ENCODE data around the gene CACNA1C.

Gene CACNA1C

DNA sequence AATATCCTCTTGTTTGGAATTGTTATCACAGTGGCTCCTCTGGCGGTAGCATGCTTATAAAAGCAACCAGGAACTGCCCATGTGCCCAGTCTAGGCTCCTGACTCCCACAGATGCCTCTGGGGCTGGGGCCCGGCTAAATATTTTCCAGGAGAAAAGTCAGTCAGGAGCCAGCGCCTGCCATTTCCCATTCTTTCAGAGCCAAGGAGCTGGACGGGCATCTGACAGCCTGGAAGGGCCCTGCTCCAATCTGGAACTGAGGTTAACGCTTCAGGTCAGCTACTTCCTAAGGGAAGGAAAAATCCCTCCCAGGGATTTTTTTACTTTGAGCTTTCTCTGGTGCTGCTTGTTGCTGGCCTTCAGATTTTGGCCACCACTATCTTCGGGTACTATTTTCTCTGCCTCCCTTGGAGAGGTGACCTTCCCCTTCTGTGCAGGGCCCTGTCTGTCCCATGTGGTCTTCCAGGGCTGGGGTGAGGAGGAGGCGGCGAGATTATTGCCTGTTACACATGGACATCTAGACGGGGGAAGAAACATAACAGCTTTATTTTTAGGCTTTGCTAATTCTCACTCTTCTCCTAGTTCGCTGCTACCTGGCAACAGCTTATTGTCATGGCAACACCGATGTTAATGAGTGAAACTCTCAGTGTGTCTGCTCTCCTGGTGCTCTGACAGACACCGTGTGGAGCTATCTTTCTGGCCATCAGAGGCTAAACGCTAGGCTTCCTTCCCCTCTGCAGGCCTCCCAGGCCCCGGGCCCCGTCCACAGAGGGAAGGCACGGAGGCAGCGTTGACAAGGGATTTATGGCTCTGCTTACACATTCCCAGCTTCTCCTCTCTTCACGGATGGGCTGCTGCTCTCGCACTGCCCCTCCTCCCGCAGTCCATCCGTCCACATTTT is 160.4 kb downstream of the CACNA1C start:
- TF ChIP-seq, protein P1, sequence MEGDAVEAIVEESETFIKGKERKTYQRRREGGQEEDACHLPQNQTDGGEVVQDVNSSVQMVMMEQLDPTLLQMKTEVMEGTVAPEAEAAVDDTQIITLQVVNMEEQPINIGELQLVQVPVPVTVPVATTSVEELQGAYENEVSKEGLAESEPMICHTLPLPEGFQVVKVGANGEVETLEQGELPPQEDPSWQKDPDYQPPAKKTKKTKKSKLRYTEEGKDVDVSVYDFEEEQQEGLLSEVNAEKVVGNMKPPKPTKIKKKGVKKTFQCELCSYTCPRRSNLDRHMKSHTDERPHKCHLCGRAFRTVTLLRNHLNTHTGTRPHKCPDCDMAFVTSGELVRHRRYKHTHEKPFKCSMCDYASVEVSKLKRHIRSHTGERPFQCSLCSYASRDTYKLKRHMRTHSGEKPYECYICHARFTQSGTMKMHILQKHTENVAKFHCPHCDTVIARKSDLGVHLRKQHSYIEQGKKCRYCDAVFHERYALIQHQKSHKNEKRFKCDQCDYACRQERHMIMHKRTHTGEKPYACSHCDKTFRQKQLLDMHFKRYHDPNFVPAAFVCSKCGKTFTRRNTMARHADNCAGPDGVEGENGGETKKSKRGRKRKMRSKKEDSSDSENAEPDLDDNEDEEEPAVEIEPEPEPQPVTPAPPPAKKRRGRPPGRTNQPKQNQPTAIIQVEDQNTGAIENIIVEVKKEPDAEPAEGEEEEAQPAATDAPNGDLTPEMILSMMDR (conservative IDR thresholded peaks at IDR 0.05): no peak
- no peak overlapping the region for H3K27ac ChIP-seq

GRCh38 chr12:2214411-2214810 is 161.6 kb downstream of the CACNA1C start:
- no peak overlapping the region for H3K27ac ChIP-seq
- TF ChIP-seq, protein P1 (conservative IDR thresholded peaks at IDR 0.05): no peak

DNA sequence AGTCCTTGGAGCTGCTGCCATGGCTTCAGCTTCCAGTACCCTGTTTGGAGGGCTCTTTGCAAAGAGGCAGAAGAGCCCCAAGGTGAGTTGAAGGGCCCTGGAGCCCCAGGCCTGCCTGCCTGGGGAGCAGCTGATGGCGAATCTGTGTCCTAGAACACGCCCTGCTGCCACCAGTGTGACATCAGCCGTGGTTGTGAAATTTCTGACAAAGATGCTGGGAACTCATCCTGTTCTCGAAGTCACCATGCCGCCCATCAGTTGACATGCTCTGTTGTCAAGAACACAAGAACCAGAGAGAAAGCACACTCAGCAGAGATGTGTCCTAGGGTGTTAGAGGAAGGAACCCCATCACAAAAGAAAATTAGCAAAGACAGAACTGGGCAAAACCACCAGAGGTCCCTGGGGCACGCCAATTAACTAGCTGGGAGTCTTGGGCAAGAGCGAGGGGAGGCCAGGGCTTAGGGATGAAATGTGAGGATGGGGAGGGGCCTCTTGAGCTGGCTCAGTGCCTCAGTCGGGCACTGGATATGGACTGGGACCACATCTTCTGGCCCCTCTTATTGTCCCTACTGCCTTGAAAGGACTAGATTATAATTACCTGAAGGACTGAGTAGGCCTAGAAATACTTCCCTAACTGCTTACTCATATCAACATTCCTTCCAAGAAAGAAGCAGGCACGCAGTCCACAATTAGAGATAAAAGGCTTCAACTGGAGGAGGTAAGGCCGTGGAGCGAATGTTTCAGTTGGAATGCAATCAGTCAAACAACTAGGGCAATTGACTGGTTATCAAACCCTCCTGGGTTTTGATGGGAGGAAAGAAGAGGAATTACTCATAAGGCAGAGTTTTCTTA is 163.1 kb downstream of the CACNA1C start:
- TF ChIP-seq, protein P1 (conservative IDR thresholded peaks at IDR 0.05): no peak
- H3K27ac ChIP-seq: no peak overlapping the region

GRCh38 chr12:2218706-2219105 is 165.9 kb downstream of the CACNA1C start:
- TF ChIP-seq, protein P1 (conservative IDR thresholded peaks at IDR 0.05): no peak
- H3K27ac ChIP-seq: no peak overlapping the region

DNA sequence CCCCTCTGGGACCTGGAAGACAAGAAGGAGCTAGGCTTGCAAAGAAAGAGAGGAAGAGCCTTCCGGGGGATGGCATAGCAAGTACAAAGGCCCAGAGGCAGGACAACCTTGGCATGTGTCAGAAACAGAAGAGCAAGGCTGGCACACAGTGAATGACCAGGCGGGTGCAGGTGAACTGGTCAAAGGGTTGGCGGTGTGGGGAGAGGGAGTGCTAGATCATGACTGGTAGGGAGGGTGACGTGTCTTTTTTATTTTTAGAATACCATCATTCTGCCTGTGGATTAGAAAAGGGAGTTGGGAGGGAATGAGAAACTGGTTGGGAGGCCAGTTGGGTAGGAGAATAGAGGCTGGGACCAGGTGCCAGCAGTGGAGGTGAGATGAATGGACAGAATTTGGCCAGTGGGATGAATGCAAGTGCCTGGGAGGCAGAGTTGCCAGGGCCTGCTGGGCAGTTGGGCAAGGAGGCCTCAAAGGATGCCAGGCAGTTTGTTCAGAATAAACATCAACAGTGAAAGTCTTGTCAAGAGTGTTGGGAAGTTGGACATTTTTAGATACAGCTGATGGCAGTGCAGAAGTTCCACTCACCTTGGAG is 168.3 kb downstream of the CACNA1C start:
- no peak overlapping the region for H3K27ac ChIP-seq
- TF ChIP-seq, protein P1 (conservative IDR thresholded peaks at IDR 0.05): no peak

DNA sequence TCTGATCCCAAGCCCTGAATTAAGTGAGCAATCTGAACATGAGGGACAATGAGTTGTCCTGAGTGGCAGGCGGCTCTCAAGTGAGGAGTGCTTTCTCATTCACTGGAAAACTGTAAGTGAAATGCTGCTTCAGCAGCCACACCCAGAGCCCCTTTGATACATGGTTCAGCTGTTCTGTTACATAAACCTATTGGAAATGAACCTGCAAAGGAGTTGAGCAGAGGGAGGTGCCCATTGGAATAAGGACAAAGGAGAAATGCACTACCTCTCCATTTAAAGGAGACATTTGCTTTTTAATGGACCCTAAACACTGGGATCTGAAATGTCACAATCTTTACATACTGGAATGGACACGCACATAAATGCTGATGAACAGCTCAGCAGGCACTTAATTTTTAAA is 169.9 kb downstream of the CACNA1C start:
- TF ChIP-seq, protein P1 (conservative IDR thresholded peaks at IDR 0.05): no peak
- no peak overlapping the region for H3K27ac ChIP-seq

- TF ChIP-seq, protein P1 (conservative IDR thresholded peaks at IDR 0.05): no peak
- H3K27ac ChIP-seq: no peak overlapping the region
Measured at GRCh38 chr12:2224961-2225360, 172.2 kb downstream of the CACNA1C start.
